SU-DHL-6 (cell line): ENCODE results near the gene NEUROG3.

Source experiments
- H2AFZ ChIP-seq: fragments of 200-600 bp; sonication (generic); 2 replicates; pipeline ENCODE4 v1.6.1; 2014; ENCODE audit warnings: low read depth, mild to moderate bottlenecking, moderate library complexity, mixed read lengths, antibody characterized with exemption, low read length; ENCODE audit not compliant: severe bottlenecking
- H3F3A ChIP-seq: fragments of 200-600 bp; shearing (Covaris generic); 2 replicates; pipeline ENCODE4 v1.6.0; 2016; ENCODE audit warnings: antibody characterized with exemption, mild to moderate bottlenecking; ENCODE audit not compliant: insufficient read depth
- H3K27ac ChIP-seq: fragments of 200-600 bp; sonication (generic); 2 replicates; pipeline ENCODE4 v1.5.1; 2016; ENCODE audit warnings: low read depth, mild to moderate bottlenecking, low read length, moderate library complexity, mixed read lengths
- H3K27me3 ChIP-seq: fragments of 200-600 bp; sonication (generic), shearing (Covaris generic); 2 replicates; pipeline ENCODE4 v1.6.0; 2014; ENCODE audit warnings: mild to moderate bottlenecking, low read length
- H3K36me3 ChIP-seq: fragments of 200-600 bp; sonication (generic); 2 replicates; pipeline ENCODE4 v1.6.1; 2014; ENCODE audit warnings: mild to moderate bottlenecking, low read length, mixed read lengths
- H3K4me2 ChIP-seq: fragments of 300-600, 200-600 bp; shearing (Covaris generic), sonication (generic); 2 replicates; pipeline ENCODE4 v1.6.0; 2014; ENCODE audit warnings: low read length, low read depth, mild to moderate bottlenecking; ENCODE audit not compliant: poor library complexity, severe bottlenecking
- H3K4me3 ChIP-seq: fragments of 200-600 bp; sonication (generic); 2 replicates; pipeline ENCODE4 v1.5.1; 2014; ENCODE audit warnings: antibody characterized with exemption, low read length, mild to moderate bottlenecking, mixed read lengths; ENCODE audit not compliant: insufficient read depth, poor library complexity, severe bottlenecking
- H3K79me2 ChIP-seq: fragments of 200-600 bp; sonication (generic); 2 replicates; pipeline ENCODE4 v1.6.1; 2014; ENCODE audit warnings: mild to moderate bottlenecking, low read length, moderate library complexity; ENCODE audit not compliant: insufficient read depth
- H3K9ac ChIP-seq: fragments of 200-600 bp; sonication (generic); 2 replicates; pipeline ENCODE4 v1.7.0; 2014; ENCODE audit warnings: mild to moderate bottlenecking, low read length
- H3K9me2 ChIP-seq: fragments of 200-600 bp; sonication (generic); replicated peaks from 2 replicates; pipeline ENCODE4 v1.6.1; 2014; ENCODE audit warnings: low read length; ENCODE audit not compliant: insufficient read depth
- H3K9me3 ChIP-seq: fragments of 200-600 bp; sonication (generic); 2 replicates; pipeline ENCODE4 v1.6.1; 2014; ENCODE audit warnings: low read length, mixed read lengths; ENCODE audit not compliant: insufficient read depth
- H4K20me1 ChIP-seq: fragments of 200-600 bp; sonication (generic); 2 replicates; pipeline ENCODE4 v1.6.1; 2014; ENCODE audit warnings: low read depth, mild to moderate bottlenecking, antibody characterized with exemption, low read length, moderate library complexity, mixed read lengths
- EZH2phosphoT487 ChIP-seq: fragments of 200-600 bp; sonication (generic), shearing (Covaris generic); conservative IDR thresholded peaks from 2 replicates; pipeline ENCODE4 v1.6.1; 2018; ENCODE audit warnings: mild to moderate bottlenecking, antibody characterized with exemption, low read length, moderate library complexity, mixed read lengths
- TF ChIP-seq, protein P1 (sequence below): fragments of 200-600 bp; sonication (generic); IDR thresholded peaks from one replicate; pipeline ENCODE4 v1.5.1; 2017; ENCODE audit warnings: antibody characterized with exemption, mild to moderate bottlenecking, low read length, moderate library complexity; ENCODE audit not compliant: insufficient read depth, poor library complexity, severe bottlenecking

NEUROG3 gene

DNA sequence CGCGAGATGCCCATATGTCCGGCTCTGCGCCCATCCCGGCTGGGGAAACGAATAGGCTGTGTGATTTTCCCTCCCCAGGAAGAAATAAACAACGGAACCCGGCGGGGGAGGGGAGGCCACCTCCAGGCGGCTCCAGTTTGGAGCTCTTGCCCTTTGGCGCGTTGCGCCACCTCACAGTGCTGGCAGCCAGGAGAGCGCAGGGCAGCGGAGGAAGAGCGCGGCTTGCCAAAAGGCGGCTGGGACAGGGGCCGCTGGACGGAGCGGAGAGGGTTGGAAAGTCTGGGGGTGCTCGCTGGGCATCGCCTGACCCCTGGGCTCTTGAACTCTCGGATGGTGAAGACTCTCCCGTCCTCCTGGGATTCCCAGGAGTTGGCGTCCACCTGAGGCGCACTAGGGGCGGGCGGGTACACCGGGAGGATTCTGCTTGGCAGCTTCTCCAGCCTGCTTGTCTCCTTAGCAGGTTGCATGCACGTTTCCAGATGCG, 5.3 kb upstream of the NEUROG3 start:
- Histone ChIP-seq H3K4me2 (no peak overlapping the region), H3K9me3 (no peaks in the 10 kb centered on the region), H3K36me3 (no peaks in the 10 kb centered on the region), H4K20me1 (no peaks in the 10 kb centered on the region), H2AFZ (no peak overlapping the region), H3K79me2 (no peaks in the 10 kb centered on the region), H3K9ac (no peak overlapping the region), H3K27ac (no peak overlapping the region), H3F3A (no peaks in the 10 kb centered on the region), H3K4me3 (no peak overlapping the region), H3K9me2 (no peaks in the 10 kb centered on the region), H3K27me3 (no peaks in the 10 kb centered on the region)
- no peak for TF ChIP-seq EZH2phosphoT487

DNA sequence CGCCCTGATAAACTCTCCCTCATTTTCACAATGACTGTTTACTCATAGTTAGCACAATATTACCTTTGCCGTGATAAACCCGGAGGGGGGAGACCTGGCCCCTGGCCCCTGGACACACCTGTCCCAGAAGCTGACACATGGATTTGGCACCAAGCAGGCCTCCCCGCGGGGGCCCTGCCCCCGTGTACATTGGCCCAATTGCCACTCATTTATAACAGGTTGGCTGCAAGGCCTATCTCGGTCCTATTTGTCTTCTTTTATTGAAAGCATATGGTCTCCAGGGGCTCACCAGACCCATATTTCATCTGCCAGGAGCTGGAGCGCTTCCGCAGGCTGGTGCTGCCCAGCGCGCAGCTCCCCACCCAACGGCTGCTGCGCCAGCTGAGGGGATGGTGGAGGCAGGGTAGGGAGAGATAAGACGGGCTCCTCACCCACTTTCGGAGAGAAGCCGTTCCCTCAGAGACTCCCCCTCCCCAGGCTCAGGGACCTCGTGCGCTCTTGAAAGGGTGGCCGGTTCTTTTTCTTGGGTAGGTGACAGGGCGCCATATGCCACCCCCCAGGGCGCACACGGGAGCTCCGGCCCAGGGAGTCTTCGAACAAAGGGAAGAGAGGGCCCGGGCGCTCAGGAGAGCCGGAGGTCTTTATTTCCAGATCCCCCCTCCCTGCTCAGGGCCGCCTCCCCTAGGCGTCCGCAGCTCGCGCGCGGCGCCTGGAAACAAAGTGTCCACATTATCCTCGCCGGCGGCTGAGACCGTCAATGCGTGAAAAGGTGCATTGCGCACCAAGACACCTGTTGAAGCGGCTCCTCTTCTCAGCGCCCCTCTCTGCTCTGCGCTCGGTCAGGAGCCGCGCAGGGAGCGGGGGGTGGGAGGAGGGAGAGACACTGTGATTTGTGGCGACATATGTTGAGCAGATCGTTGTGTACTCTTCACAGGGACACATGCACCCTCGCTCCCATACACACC, 4.3 kb upstream of the NEUROG3 start:
- no peak overlapping the region for H3K9ac ChIP-seq
- H3K79me2 ChIP-seq = no peaks in the 10 kb centered on the region
- H3K4me2 ChIP-seq = no peak overlapping the region
- no peaks in the 10 kb centered on the region for H3K27me3 ChIP-seq
- H3K4me3 ChIP-seq = no peak overlapping the region
- no peaks in the 10 kb centered on the region for H3K9me2 ChIP-seq
- H3K9me3 ChIP-seq = no peaks in the 10 kb centered on the region
- no peaks in the 10 kb centered on the region for H3K36me3 ChIP-seq
- H4K20me1 ChIP-seq = no peaks in the 10 kb centered on the region
- H2AFZ ChIP-seq = no peak overlapping the region
- no peaks in the 10 kb centered on the region for H3F3A ChIP-seq
- no peak overlapping the region for H3K27ac ChIP-seq
- no peak for TF ChIP-seq EZH2phosphoT487
- TF ChIP-seq, protein P1, sequence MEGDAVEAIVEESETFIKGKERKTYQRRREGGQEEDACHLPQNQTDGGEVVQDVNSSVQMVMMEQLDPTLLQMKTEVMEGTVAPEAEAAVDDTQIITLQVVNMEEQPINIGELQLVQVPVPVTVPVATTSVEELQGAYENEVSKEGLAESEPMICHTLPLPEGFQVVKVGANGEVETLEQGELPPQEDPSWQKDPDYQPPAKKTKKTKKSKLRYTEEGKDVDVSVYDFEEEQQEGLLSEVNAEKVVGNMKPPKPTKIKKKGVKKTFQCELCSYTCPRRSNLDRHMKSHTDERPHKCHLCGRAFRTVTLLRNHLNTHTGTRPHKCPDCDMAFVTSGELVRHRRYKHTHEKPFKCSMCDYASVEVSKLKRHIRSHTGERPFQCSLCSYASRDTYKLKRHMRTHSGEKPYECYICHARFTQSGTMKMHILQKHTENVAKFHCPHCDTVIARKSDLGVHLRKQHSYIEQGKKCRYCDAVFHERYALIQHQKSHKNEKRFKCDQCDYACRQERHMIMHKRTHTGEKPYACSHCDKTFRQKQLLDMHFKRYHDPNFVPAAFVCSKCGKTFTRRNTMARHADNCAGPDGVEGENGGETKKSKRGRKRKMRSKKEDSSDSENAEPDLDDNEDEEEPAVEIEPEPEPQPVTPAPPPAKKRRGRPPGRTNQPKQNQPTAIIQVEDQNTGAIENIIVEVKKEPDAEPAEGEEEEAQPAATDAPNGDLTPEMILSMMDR = no peak

DNA sequence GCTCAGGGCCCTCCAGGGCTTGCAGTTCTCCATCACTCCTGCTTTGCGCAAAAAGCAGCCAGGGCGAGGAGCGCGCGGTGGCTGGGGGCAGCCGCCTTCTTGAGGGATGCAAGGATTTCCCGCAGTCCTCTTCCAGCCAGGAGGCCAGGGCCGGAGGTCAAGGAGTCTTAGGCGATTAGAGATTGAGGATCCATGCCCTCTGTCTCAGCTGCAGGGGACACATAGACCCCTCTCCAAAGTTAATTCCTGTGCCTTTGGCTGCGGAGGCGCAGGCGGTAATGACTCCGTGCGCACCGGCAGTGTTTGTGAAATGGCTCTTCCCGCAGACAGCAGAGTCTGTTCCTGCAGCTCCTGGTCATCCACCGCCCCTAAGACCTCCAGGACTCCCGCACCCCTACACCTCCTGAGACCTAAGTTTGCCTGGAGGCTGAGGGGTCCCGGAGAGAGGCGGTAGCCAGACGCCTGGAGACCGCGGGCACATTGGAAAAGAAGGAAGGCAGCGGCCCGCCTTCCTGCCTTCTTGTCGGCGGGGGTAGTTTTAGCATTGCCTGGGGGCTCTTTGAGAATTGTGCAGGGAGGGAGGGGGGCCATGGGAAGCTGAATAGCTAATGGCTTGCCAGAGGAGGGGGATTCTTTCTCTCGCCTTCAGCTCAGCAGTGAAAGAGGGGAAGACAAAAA, 3.3 kb upstream of the NEUROG3 start:
- no peaks in the 10 kb centered on the region for H3K36me3 ChIP-seq
- H3F3A ChIP-seq = no peaks in the 10 kb centered on the region
- H3K4me2 ChIP-seq = no peak overlapping the region
- H3K27me3 ChIP-seq = no peaks in the 10 kb centered on the region
- H3K9ac ChIP-seq = no peak overlapping the region
- no peaks in the 10 kb centered on the region for H4K20me1 ChIP-seq
- TF ChIP-seq EZH2phosphoT487 = no peak
- TF ChIP-seq, protein P1 = no peak
- no peaks in the 10 kb centered on the region for H3K79me2 ChIP-seq
- H3K27ac ChIP-seq = no peak overlapping the region
- H3K9me2 ChIP-seq = no peaks in the 10 kb centered on the region
- no peak overlapping the region for H2AFZ ChIP-seq
- no peaks in the 10 kb centered on the region for H3K9me3 ChIP-seq
- no peak overlapping the region for H3K4me3 ChIP-seq
